GM21529 (cell line): Measurements from ENCODE around the gene RPTOR.

Experiments used
- ATAC-seq: cut with Tn5 transposase; IDR thresholded peaks from one replicate; pipeline ENCODE4 v1.9.1; 2021; ENCODE audit not compliant: unreplicated experiment

The RPTOR gene

DNA sequence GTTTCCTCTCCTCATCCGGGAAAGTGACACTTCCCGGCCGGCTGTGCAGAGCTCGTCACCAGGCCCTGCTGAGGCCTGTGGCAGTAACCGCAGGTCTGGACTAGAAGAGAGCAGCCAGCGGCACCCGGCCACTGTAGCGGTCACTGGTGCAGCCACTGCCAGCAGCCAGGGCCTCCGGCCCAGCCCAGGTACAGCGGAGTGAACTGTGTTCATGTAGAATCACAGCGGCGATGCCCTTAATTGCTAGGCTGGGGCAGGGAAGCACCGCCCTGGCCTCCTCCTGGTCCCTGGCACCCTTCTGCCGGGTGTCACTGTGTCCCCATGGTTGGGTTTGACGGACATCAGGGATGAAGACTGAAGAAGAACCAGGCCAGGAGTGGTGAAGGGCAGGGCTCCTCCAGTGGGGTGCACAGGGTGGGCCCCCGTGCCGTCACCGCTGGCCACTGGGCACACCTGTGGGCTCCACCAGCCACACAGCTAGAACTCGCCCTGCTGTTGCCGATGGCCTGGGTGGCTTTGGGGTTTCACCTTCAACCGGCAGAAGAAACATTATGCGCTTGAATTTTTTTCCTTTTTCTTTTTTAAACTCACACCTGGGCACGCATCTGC lies 281.8 kb downstream of the RPTOR start:
- ATAC-seq = no peak

DNA sequence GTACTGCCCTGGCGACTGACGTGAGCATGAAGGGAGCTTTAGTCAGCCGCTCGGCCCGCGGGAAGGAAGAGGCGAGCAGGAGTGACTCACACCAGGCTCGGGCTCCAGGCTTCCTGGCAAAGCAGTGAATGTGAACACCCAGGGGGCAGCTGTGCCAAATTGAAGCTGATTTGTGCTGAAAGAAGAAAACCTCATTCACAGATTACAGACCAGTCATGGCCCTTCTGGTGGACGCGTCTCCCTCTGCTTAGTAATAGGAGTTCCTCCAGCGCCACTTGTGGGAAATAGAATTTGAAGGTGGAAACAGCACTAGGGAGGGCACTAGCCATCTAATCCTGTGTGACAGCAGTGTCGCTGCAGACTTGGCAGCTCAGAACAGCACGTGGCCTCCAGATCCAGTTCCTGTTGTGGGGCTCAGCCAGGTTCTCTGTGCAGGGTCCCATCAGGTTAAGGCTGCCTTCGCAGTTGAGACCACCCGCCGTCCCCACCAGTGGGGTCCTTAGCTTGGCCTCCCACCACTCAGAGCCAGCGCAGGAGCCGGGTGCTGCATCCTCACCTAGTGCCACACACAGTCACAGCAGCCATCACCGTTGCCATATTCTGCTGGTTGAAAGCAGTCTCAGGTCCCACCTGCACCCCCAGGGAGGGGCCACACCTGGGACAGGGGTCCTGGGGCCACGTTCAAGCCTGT lies 282.5 kb downstream of the RPTOR start:
- no peak for ATAC-seq

DNA sequence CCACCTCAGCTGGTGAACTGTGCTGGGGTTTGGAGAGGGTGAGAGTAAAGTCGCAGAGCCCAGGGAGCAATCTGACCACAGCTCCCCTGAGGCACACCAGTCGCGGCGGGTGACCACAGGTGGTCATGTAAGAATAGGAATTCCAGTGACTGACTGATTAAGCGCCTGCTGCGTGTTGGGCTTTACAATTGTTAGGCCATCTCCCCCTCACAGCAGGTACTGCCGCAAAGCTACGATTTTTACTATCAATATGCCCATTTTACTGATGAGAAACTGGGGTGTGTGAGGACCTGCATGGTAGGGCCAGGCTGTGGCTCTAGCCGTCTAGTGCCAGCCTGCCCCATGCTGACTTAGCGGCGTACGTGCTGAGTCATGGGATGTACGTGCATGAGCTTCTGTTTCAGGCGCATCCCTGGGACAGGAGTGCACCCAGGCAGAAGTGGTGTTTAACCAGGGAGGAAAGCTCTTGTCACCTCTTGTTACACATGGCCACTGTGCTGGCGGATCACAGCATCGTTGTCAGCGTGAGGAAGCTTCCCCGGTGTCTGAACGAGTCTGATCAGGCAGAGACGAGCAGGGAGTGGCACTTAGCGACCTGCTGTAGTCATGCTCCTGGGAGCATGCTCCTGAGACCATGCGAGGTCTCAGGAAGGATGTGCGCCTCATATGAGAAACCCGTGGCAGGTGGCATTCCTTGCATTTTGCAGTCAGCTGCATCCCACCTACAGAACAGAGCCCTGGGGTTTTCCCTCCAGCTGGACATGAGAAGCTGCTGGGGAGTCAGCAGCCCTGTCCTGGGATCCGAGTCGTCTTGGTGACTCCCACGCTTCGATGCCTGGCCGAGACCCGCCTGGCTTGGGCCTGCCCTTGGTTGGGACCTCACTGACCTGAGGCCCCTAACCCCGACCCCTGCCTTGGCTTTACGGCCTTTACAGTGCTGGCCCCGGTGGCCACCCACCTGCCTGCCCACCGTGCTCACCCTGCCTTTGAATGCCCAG lies 283.3 kb downstream of the RPTOR start:
- ATAC-seq = no peak

DNA sequence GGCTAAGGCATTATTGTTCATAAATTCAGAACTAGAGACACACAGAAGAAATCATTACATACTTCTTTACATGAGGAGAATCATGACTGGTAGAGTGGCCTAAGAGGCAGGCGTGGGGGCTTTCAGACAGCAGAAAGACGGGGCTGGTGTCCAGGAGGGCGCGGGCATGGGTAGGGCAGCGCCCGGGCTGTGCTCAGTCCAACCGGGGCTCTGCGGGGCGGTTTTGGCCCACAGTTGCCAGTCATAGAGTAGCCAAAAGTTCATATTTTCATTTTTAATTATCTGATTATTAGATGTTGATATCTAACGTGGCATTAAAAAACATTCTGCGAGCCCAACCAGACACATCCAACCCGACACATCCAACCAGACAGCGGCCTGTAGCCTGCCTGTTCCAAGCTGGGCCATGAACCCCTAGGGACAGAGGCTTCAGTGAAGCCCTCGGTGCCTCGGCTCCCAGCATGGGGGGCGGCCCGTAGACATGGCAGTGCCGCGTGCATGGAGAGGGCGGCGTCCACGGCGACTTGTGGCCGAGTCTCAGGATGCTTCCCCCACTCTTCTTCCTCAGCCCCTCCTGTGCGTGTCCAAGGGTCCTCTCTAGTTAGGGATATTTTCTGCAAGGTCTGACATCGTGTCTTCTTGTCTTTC lies 284.7 kb downstream of the RPTOR start:
- no peak for ATAC-seq

DNA sequence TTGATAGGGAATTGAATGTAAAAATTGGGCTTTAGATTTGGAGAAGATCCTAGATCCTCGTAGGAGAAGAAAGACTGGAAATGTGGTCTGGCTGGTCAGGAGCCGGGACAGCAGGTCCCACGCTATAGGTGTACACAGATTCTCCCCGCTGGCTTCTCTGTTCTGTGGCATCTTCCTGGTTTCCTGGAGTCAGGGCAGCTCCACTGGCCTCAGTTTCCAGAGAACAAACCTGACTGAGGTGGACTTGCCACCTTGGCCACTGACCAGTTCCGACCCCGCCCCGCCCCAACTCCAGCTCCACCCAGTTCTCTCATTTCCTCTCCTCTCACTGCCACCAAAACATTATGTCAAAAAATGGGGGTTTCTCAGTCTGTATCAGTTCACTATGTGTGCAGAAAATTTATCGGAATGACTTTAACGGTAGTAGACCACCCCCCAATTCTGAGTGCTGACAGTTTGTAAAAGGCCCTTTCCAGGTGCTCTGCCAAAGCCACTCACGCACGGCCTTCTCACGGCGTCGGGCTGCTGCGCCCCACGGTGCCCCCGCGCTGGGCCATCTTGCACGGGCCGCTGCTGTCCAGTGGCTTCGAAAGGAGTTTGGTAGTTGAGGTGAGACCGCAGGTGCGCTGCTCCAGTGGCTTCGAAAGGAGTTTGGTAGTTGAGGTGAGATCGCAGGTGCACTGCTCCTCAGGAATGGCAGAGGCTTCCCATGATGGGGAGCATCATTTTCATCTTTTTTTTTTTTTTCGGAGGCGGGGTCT lies 285.6 kb downstream of the RPTOR start:
- no peak for ATAC-seq

DNA sequence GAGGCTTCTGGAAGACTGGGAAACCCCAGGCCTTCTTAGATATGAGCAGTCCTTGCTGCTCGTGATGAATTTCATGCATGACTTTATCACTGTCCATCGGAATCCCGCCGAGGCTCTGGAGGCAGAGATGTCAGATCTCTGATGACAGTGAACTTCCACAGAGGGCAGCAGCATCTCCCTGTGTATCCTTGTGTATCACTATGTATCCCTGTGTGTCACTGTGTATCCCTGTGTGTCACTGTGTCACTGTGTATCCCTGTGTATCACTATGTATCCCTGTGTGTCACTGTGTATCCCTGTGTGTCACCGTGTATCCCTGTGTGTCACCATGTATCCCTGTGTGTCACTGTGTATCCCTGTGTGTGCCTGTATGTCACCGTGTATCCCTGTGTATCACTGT lies 286.9 kb downstream of the RPTOR start:
- no peak for ATAC-seq

DNA sequence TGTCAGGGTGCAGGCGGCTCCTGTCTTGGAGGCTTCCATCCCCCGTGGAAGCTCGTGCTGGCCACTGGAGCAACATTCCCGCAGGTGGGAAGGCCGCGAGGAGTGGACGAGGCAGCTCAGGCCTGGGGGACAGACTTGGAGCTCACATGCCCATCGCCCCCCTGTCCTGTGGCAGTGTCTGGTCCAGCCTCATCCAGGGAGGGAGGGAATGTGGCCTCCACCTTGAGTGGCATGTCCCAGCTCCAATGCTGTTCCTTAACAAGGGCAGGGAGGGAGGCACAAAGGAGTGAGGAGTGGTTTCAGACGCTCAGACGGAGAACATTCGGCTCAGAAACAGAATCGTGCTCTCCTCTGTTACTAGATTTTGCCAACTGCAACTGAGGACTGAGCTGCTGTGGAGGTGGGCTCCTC lies 287.6 kb downstream of the RPTOR start:
- no peak for ATAC-seq

DNA sequence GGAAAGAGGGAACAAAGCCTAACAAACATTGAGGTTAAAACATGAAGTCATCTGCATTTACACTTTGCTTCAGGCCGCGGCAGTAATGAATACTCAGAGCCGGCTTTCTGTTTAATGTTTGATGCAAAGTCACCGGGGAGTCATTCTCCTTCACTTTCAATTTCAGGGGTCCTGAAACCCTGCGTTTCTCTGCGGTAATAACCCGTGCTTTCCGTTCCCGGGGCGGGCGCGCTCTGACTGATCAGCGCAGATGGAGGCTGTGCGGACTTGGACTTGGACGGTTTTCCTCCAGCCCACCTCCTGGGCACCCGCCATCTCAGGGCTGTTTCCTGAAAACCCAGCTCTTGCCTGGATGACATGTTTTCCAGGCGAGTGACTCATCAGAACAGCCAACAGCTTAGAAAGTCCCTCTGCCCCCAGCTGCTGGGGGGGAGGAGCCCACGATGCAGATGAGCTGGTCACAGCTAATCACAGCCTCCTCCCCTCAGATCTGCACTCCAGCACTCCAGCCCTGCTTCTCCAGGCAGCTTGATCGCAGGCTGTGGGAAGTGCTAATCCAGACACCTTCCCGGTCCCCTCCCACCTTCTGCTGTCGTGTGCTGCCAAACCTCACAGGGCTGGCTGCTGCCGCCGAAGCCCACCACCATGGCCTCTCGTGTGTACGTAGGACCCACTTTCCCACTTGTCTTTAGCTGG lies 288.4 kb downstream of the RPTOR start:
- ATAC-seq = peak; percentile 77

DNA sequence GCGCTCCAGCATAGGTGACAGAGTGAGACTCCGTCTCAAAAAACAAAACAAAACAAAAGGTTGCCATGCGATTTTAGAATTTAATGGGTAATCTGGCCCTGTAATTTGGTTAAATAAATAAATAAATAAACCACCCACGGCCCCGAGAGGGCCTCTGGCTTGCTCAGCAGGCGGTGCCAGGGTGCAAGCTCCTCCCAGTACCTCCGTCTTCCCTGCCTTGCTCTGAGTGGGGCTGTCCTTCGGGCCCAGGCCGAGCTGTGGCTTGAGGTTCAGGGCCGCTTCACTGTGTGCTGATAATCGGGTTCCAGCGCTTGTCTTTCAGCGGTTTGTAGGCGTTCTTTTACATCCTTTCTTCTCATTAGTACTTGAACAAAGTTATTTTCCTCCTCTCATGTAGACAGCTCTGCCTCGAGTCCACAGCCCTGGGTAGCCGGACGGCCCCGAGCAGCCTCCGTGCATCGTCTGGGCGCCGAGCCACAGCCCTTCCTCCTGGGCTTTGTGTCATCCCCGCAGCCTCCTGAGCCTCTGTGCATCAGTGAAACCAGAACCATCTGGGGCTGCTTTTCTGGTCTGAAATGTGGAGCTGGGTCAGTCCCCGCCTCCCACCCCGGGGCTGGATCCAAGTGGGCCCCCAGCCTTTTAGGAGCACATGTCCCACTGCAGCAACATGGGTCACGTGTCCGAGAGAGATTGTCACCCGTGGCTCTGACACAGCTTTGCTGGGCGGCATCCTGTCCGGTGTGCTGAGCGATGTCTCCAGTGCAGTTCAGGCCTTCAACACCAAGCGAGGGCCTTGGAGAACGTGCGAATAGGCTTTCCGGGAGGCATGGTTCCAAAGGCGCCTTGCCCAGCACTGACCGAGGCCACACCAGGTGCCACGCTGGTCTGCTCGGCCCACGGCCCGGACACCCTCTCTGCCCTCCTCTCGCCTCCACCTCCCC lies 289.6 kb downstream of the RPTOR start:
- no peak for ATAC-seq

DNA sequence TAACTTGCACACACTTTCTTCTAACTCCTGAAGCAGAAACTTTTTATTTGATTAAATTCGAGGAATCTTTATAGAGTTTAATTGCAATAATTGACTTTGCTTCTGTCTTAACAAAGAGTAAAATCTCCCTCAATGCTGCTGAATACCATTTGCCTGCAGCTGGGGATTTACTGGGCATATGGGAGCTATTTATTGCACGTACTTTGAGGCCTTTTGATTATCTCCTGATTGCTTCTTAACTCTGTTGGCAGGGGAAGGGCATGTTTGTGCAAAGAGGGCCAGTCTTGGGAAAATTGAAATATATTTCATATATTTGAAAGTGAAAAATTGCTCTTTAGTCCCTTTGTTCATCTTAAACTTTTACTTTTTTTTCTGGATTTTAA lies 290.2 kb downstream of the RPTOR start:
- no peak for ATAC-seq

DNA sequence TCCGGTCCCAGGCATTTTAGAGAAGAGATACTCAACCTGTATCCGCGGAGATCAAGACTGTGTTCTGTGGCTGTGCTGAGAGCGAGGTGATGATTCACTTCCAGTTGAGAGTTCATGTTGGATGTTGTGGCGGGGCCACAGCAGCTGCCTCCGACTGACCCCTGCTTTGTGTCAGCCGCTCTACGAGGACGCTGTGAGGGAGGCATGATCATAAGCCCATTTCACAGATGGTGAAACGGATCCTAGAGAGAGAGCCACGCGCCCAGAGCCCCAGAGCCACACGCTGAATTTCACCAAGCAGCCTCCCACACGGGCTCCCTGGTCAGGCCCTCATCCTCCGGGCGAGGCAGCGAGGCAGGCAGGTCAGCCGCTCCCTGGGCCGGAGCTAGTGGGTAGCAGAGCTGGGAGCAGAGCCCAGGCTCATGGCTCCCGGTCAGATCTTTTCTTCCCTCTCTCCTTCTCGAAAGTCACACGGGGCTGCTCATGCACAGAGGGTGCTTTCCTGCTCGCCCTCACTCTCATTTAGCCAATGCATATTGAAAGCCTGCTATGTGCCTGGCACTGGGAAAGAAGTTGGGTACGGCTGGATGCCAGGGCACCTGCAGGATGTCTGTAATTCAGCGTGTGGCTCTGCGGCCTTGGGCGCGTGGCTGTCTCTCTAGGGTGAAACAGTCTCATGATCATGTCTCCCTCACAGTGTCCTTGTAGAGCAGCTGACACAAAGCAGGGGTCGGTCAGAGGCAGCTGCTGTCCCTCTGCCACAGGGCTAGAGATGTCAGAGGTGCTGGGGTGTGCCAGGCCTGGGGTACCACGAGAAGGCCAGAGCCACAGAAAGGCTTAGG lies 291.4 kb downstream of the RPTOR start:
- no peak for ATAC-seq

DNA sequence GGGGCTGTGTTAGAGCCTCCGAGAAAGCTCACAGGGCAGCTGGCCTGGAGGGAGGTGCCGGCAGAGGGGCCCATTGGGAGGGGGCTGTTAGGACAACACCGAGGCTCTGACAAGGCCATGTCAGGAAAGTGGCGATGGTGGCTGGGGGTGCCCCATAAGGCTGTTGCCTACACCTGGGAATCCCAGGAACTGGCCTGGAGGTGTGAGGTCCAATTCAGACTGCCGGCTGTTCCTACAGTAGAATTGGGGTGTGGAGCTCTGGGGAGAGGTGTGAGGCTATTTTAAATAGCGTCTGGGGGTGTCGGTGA lies 292.0 kb downstream of the RPTOR start:
- ATAC-seq = no peak

DNA sequence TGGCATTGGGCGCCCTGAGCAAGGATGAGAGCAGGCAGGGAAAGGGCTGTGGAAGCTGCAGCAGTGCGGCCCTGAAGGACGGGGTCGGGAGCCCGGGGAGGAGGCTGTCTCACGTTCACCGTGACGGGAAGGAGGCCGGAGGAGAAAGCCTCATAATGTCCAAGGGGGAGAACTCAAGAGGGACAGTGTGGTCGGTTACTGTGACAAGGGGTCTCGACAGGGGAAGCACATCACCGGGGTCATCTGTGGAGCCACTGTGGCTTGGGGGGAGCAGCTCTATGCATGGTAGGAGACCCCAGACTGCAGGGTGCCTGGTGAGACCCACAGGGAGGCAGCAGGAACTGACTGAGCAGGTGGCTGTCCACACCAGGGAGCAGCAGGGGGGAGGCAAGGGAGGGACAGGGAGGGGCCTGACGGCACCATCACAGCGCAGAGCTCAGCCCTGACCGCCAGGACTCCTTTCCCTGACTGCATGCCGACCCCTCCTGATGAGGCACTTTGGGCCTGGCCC lies 292.4 kb downstream of the RPTOR start:
- ATAC-seq = no peak

DNA sequence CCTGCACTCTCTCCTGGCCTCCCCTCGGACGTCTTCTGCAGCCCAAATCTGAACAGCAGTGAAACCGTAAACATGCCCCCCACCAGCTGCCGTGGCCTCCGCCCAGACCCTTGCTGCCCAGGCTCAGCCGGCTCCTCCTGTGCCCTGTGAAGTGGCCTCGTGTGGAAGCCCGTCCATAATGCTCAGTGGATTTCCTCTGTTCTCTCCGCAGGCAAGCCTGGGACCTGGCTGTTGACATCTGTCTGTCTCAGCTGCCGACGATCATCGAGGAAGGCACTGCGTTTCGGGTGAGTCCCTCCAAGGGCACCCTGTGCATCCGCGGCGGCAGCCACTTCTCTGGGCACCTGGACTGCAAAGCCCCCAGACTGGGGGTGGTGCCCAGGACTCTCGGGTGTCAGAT lies 293.1 kb downstream of the RPTOR start:
- ATAC-seq = no peak

DNA sequence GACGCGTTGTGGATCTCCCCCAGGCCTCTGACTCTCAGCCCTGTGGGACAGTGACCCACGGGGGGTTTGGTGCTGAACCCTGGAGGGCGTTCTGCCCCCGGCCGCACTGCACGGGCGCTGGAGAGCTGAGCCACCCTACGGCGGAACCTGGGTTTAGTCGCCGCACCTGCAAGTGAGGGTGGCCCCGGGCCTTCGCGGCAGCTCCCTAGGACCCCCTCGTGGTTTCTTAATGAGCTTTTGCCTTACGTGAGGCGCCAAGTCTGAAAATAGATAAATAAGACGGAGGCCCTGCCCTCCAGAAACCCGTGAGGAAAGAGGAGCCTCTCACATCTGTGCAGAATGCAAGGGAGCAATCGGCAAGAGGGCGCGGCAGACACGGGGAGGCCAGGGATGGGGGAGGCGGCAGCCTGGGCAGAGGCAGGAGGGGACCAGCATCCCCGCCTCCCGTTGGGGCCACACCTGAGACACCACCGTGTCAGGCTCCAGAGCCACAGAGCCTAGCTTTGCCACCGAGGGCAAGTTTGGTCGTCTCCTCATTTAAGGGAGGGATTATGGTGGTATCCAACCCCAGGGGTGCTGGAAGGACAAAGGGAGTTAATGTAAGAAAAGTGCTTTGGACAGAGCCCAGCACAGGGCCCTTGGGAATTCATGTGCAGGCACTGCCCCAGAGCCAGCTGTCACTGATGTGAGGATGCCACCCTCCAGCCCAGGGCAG lies 293.8 kb downstream of the RPTOR start:
- no peak for ATAC-seq

DNA sequence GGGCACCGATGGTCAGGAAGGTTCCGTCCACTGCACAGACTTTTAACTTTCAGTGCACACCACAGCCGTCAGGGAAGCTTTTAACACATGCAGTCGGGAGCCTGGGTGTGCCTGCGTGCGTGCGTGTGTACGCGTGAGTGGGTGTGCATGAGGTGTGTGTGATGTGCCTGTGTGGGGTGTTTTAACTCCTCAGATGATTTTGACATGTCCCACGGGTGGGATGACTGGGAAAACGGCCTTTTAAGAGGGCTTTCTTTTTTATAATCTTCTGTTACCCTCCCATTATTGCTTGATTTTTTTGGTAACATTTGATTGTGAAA lies 294.3 kb downstream of the RPTOR start:
- no peak for ATAC-seq

DNA sequence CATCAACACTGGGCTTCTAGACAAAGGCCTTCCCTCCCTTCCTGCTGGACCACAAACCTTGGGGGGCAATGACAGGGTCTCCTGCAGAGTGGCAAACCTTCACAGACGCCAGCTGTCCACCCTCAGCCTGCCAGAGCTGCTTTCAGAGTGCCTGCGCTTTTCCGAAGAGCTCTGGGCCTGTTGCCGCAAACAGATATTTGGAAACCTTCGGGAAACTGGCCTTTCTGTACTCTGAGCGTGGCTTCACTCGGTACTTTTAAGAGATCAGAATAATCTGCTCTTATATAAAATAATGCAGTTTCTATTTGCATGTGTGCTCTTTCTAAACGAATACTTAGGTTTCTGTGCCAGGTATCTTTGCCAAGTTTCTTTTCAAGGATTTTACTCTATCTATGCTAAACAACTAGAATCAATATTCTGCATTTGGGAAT lies 294.9 kb downstream of the RPTOR start:
- no peak for ATAC-seq
